ENCODE measurements around the gene CALR3. TPM values are rescaled to one million over a fixed set of nuclear protein-coding genes. Genes with fewer than 3 reads are reported as not detected.

CALR3 gene
- total and polyA plus RNA-seq, 10 of the 15 experiments (the other 5 are each of a cell fraction or from before 2014, with no cell fraction given), result 0.05 to 0.45 (median 0.12) TPM; not detected in 2

DNA sequence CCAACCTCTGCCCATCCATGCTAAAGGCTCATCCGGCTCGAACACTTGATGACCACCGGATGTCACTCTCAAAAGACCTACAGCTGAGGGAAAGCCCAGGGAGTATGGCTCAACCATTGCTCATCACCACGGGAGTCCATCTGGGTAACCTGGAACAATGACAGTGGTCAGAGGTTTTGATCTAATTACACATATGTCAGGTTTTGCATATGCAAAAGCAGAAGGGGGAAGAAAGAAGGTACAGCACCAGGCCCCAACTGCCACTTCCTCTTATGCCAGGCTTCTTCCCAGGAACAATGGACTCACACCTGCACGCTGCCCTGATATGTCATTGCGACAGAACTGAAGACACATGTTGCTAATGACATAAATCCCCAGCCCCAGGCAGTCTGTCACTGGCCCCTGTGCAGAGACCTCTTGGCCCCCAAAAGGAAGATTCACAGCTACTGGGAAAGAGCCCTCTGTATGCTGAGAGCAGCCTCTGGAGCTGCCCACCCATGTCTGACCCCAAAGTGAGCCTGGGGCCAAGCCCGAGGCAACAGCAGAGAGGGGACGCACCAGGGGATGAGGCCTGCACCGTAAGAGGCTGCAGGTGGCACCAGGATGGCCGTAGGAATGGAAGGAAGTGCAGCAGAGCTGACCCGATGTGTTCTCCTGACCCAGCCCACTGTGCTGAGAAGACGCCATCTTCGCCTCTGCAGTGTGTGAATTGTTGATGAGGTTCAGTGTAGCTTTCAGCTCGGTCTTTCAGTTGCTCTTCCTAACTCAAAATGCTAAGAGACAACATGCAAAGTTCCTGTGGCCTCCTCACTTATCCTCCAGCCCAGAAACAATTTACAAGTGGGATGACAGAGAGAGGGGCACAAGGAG lies 50.5 kb downstream of the CALR3 start (continued):
- TF ChIP-seq E2F4 (IDR thresholded peaks at IDR 0.05; ENCODE audit: low read depth, low read length) (no peak), BCLAF1 (IDR thresholded peaks at IDR 0.05) (no peak), IRF5 (IDR thresholded peaks at IDR 0.05; ENCODE audit: borderline replicate concordance) (no peak), SUPT20H (IDR thresholded peaks at IDR 0.05; ENCODE audit: borderline replicate concordance, control insufficient read depth, low read depth, low read length) (no peak), MXI1 (IDR thresholded peaks at IDR 0.05; ENCODE audit: low read depth, low read length) (peak; percentile 64; the same call in 1 of the 2 replicates), IKZF1 (conservative IDR thresholded peaks at IDR 0.05) (peak; percentile 94), LARP7 (IDR thresholded peaks at IDR 0.05) (no peak), CHD4 (IDR thresholded peaks at IDR 0.05) (no peak), YBX1 (IDR thresholded peaks at IDR 0.05) (no peak)
- TF ChIP-seq, protein P1, sequence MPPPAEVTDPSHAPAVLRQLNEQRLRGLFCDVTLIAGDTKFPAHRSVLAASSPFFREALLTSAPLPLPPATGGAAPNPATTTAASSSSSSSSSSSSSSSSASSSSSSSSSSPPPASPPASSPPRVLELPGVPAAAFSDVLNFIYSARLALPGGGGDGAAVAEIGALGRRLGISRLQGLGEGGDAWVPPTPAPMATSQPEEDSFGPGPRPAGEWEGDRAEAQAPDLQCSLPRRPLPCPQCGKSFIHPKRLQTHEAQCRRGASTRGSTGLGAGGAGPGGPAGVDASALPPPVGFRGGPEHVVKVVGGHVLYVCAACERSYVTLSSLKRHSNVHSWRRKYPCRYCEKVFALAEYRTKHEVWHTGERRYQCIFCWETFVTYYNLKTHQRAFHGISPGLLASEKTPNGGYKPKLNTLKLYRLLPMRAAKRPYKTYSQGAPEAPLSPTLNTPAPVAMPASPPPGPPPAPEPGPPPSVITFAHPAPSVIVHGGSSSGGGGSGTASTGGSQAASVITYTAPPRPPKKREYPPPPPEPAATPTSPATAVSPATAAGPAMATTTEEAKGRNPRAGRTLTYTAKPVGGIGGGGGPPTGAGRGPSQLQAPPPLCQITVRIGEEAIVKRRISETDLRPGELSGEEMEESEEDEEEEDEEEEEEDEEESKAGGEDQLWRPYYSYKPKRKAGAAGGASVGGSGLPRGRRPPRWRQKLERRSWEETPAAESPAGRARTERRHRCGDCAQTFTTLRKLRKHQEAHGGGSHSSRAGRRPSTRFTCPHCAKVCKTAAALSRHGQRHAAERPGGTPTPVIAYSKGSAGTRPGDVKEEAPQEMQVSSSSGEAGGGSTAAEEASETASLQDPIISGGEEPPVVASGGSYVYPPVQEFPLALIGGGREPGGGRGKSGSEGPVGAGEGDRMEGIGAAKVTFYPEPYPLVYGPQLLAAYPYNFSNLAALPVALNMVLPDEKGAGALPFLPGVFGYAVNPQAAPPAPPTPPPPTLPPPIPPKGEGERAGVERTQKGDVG (CRISPR knock-in tag; IDR thresholded peaks at IDR 0.05), result peak; percentile 83
- TF ChIP-seq, protein P2, sequence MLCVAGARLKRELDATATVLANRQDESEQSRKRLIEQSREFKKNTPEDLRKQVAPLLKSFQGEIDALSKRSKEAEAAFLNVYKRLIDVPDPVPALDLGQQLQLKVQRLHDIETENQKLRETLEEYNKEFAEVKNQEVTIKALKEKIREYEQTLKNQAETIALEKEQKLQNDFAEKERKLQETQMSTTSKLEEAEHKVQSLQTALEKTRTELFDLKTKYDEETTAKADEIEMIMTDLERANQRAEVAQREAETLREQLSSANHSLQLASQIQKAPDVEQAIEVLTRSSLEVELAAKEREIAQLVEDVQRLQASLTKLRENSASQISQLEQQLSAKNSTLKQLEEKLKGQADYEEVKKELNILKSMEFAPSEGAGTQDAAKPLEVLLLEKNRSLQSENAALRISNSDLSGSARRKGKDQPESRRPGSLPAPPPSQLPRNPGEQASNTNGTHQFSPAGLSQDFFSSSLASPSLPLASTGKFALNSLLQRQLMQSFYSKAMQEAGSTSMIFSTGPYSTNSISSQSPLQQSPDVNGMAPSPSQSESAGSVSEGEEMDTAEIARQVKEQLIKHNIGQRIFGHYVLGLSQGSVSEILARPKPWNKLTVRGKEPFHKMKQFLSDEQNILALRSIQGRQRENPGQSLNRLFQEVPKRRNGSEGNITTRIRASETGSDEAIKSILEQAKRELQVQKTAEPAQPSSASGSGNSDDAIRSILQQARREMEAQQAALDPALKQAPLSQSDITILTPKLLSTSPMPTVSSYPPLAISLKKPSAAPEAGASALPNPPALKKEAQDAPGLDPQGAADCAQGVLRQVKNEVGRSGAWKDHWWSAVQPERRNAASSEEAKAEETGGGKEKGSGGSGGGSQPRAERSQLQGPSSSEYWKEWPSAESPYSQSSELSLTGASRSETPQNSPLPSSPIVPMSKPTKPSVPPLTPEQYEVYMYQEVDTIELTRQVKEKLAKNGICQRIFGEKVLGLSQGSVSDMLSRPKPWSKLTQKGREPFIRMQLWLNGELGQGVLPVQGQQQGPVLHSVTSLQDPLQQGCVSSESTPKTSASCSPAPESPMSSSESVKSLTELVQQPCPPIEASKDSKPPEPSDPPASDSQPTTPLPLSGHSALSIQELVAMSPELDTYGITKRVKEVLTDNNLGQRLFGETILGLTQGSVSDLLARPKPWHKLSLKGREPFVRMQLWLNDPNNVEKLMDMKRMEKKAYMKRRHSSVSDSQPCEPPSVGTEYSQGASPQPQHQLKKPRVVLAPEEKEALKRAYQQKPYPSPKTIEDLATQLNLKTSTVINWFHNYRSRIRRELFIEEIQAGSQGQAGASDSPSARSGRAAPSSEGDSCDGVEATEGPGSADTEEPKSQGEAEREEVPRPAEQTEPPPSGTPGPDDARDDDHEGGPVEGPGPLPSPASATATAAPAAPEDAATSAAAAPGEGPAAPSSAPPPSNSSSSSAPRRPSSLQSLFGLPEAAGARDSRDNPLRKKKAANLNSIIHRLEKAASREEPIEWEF (IDR thresholded peaks at IDR 0.05; ENCODE audit: insufficient replicate concordance, low read depth, low read length), result no peak

Data from GM12878 (cell line).